NB4 (cell line): ENCODE results near the gene LPAR5.

Experiments
- DNase-seq: peaks from one replicate; pipeline ENCODE4 v3.0.0; 2010; ENCODE audit warnings: low read depth
- H3K4me3 ChIP-seq: one replicate; pipeline ENCODE4 v1.5.1; 2011; ENCODE audit warnings: mild to moderate bottlenecking, low read depth, low read length, moderate library complexity
- MYC ChIP-seq: IDR thresholded peaks from 2 replicates; pipeline ENCODE4 v1.6.1; 2011; ENCODE audit warnings: low read depth, low read length
- POLR2A ChIP-seq: IDR thresholded peaks from 2 replicates; pipeline ENCODE4 v1.6.1; 2011; ENCODE audit warnings: mild to moderate bottlenecking; ENCODE audit not compliant: insufficient read length; ENCODE audit errors: extremely low read depth
- TF ChIP-seq, protein P1 (sequence below): IDR thresholded peaks from one replicate; pipeline ENCODE4 v1.5.1; 2012; ENCODE audit warnings: low read depth, low read length
- TF ChIP-seq, protein P2 (sequence below): IDR thresholded peaks from 2 replicates; pipeline ENCODE4 v1.6.1; 2011; ENCODE audit warnings: low read depth, low read length

Gene LPAR5

DNA sequence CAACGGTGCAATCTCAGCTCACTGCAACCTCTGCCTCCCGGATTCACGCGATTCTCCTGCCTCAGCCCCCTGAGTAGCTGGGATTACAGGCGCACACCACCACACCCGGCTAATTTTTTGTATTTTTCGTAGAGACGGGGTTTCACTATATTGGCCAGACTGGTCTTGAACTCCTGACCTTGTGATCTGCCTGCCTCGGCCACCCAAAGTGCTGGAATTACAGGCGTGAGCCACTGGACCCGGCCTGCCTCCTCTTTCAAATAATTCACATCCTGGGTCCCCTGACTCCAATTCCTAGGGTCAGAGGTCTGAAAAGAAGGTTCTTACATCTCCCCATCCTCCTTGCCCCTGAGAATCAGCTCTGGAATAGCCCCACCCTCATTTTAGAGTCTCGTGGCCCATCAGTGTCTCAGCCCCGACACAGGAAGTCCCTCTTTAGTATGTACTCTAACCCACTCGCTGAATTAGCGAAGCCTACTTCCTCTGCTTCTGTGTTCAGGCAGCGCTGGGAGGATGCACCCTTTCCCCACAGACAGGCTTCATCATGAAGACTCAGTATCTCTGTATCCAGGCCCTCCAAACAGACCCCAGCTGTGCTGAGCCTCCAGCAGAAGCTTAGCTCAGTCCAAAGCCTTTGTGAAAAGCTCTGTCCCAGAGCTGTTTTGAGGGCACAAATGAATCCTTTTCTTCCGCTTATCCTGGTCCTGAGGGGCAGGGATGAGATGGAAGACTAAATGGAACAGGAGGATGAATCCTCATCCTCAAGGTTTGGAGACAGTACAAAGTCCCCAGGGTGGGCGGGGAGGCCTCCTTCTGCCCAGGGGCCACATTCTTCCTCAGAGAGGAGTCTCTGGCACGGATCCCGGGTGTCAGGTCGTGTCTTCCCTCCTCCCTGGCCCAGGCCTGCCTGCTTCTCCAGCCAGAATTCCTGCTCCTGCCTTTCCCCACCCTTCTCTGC lies 3.5 kb downstream of the LPAR5 start:
- H3K4me3 ChIP-seq: no peak overlapping the region
- peak; percentile 70 for DNase-seq

DNA sequence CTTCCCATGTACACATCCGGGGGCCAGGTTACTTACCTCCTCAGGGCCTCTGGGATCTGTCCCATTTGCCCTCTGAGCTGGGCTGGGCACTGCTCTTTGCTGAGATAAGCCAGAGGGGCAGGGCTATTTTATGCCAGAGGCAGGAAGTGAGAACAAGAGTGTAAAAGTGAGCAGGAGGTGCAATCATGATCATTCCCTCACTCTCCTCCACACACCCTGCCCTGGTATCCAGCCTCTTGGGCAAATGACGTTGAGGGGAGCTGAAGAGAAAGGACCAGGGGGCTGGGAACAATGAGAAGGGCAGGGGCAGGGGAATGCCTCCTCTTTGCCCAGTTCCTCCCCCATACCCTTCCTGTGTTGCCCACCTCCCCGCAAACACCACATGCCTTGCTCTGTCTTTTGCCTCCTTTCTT lies 4.2 kb downstream of the LPAR5 start:
- no peak overlapping the region for H3K4me3 ChIP-seq
- no peak for DNase-seq
- TF ChIP-seq, protein P1, sequence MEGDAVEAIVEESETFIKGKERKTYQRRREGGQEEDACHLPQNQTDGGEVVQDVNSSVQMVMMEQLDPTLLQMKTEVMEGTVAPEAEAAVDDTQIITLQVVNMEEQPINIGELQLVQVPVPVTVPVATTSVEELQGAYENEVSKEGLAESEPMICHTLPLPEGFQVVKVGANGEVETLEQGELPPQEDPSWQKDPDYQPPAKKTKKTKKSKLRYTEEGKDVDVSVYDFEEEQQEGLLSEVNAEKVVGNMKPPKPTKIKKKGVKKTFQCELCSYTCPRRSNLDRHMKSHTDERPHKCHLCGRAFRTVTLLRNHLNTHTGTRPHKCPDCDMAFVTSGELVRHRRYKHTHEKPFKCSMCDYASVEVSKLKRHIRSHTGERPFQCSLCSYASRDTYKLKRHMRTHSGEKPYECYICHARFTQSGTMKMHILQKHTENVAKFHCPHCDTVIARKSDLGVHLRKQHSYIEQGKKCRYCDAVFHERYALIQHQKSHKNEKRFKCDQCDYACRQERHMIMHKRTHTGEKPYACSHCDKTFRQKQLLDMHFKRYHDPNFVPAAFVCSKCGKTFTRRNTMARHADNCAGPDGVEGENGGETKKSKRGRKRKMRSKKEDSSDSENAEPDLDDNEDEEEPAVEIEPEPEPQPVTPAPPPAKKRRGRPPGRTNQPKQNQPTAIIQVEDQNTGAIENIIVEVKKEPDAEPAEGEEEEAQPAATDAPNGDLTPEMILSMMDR: no peak
- TF ChIP-seq, protein P2, sequence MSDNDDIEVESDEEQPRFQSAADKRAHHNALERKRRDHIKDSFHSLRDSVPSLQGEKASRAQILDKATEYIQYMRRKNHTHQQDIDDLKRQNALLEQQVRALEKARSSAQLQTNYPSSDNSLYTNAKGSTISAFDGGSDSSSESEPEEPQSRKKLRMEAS: no peak
- no peak for TF ChIP-seq POLR2A
- TF ChIP-seq MYC: no peak

More for the DNA sequence above, 3.5 kb downstream of the LPAR5 start:
- TF ChIP-seq POLR2A (no peak), MYC (no peak)
- TF ChIP-seq, protein P2: no peak
- TF ChIP-seq, protein P1: no peak

DNA sequence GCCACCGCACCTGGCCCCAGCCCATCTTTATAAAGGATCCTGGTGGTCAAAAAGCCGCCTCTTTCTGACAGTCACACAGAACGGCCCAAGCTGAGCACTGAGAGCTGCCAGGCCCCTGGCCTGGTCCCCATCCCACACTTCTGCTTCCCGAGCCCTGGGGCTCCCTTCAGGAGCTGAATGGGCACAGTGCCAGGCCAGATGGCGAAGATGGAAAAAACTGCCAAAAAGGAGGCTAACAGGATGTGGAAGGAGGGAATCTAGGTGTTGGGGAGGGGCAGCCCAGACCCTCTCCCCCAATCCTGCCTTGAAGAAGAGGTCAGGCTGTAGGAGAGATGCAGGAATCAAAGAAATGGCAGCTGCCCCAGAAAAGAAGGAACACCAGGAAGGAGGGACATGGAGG lies 5.0 kb downstream of the LPAR5 start:
- TF ChIP-seq MYC (no peak), POLR2A (no peak)
- TF ChIP-seq, protein P2: no peak
- TF ChIP-seq, protein P1: no peak
- no peak overlapping the region for H3K4me3 ChIP-seq
- no peak for DNase-seq

DNA sequence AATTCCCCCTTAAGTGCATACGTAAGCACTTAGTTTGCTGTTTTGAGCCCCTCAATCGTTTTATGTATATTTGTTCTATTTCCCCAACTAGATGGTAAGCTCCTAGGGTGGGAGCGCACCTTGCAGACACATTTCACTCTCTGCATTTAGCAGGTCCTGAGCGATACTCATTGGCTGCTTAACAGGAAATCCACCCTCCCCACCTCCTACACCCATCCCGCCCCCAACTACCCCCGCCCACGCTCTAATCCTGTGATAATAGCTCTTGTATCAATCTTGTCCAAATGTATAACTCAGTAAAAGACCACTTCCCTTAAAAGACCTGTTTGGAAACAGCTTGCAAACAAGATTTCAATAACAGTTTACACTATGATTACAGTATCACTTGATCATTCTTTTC lies 8.1 kb downstream of the LPAR5 start:
- TF ChIP-seq, protein P1: no peak
- TF ChIP-seq MYC: no peak
- TF ChIP-seq POLR2A: no peak
- TF ChIP-seq, protein P2: no peak
- no peak for DNase-seq
- no peak overlapping the region for H3K4me3 ChIP-seq

DNA sequence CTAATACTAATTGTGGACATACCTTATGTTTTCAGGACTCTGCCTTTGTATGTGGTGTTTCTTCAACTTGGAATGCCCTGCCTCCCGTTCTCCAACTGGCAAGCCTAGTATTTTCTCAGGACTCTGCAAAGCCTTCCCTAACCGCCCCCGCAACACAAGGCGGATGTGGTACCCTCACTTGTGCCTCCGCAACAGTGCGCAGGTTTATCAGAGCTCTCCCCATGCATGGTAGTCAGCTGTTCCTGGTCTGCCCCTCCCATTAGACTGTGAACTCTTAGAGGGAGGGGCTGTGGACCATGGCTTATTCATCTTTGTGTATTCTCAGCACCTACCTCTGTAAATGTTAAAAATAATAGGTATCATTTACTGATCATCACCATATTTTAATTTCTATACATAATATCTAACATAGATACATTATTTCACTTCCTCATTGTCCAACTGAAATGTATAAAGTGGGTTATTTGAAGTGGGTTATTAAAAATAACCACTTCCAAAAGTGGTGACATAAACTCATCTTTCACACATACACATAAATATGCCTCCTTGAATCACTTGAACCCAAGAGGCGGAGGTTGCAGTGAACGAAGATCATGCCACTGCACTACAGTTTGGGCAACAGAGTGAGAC lies 9.0 kb downstream of the LPAR5 start:
- H3K4me3 ChIP-seq: no peak overlapping the region
- TF ChIP-seq POLR2A: no peak
- DNase-seq: peak; percentile 64

- no peak overlapping the region for H3K4me3 ChIP-seq
- no peak for DNase-seq
- TF ChIP-seq POLR2A: no peak
- no peak for TF ChIP-seq MYC
- TF ChIP-seq, protein P2: no peak
- TF ChIP-seq, protein P1: no peak
These were observed 14.9 kb downstream of the LPAR5 start for GRCh38 chr12:6620885-6621274.
